ENCODE results near the gene ASB13.

Gene ASB13

GRCh38 chr10:5644930-5645329 lies 21.5 kb downstream of the ASB13 start:
- DNase-seq (ENCODE audit: extremely low read depth, insufficient read length), result no peak
- H3K4me3 ChIP-seq (replicated peaks; ENCODE audit: low read depth, low read length), result no peak overlapping the region
- no peaks in the 10 kb centered on the region for H3K36me3 ChIP-seq (ENCODE audit: control insufficient read depth, insufficient read depth, low read length)
- no peak for TF ChIP-seq CTCF (IDR thresholded peaks at IDR 0.05; ENCODE audit: insufficient read depth, low read length, poor library complexity, severe bottlenecking)
- no peaks in the 10 kb centered on the region for H3K27me3 ChIP-seq (replicated peaks; ENCODE audit: control insufficient read depth, insufficient read depth, low read length)

- H3K36me3 ChIP-seq (ENCODE audit: control insufficient read depth, insufficient read depth, low read length), result no peaks in the 10 kb centered on the region
- no peak for DNase-seq (ENCODE audit: extremely low read depth, insufficient read length)
Observed at GRCh38 chr10:5643346-5644067, 22.9 kb downstream of the ASB13 start.

GRCh38 chr10:5641501-5641900 lies 24.9 kb downstream of the ASB13 start:
- DNase-seq (ENCODE audit: extremely low read depth, insufficient read length), result no peak
- Histone ChIP-seq H3K36me3 (ENCODE audit: control insufficient read depth, insufficient read depth, low read length) (no peaks in the 10 kb centered on the region), H3K4me3 (replicated peaks; ENCODE audit: low read depth, low read length) (no peak overlapping the region), H3K27me3 (replicated peaks; ENCODE audit: control insufficient read depth, insufficient read depth, low read length) (no peaks in the 10 kb centered on the region)
- no peak for TF ChIP-seq CTCF (IDR thresholded peaks at IDR 0.05; ENCODE audit: insufficient read depth, low read length, poor library complexity, severe bottlenecking)

More at GRCh38 chr10:5643346-5644067, 22.9 kb downstream of the ASB13 start:
- no peak for TF ChIP-seq CTCF (IDR thresholded peaks at IDR 0.05; ENCODE audit: insufficient read depth, low read length, poor library complexity, severe bottlenecking)
- H3K4me3 ChIP-seq (replicated peaks; ENCODE audit: low read depth, low read length), result no peak overlapping the region
- H3K27me3 ChIP-seq (replicated peaks; ENCODE audit: control insufficient read depth, insufficient read depth, low read length), result no peaks in the 10 kb centered on the region

DNA sequence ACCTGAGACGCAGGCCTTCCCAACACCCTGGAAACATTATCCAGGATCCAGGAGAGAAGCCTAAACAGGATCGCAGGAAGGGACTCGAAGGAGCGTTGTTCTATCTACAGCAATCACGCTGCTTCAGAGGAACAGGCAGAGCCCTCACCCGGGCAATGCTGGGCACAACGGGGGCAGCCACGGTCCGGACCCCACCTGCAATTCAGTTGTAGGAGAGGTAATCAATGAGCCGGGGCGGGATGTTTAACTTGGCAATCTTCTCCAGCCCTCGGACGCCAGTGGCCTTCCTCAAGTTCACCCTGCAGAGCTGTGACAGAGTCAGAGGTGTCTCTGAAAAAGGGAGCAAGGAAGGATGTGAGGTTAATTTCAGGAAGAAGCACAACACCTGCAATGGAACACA lies 25.9 kb downstream of the ASB13 start:
- no peak for DNase-seq (ENCODE audit: extremely low read depth, insufficient read length)
- H3K27me3 ChIP-seq (replicated peaks; ENCODE audit: control insufficient read depth, insufficient read depth, low read length), result 0 out of 2 replicates have a peak, but pooled peaks cover 2% of the 10 kb centered on the region
- TF ChIP-seq CTCF (IDR thresholded peaks at IDR 0.05; ENCODE audit: insufficient read depth, low read length, poor library complexity, severe bottlenecking), result no peak
- no peaks in the 10 kb centered on the region for H3K36me3 ChIP-seq (ENCODE audit: control insufficient read depth, insufficient read depth, low read length)
- no peak overlapping the region for H3K4me3 ChIP-seq (replicated peaks; ENCODE audit: low read depth, low read length)

- TF ChIP-seq CTCF (IDR thresholded peaks at IDR 0.05; ENCODE audit: insufficient read depth, low read length, poor library complexity, severe bottlenecking), result no peak
- Histone ChIP-seq H3K4me3 (replicated peaks; ENCODE audit: low read depth, low read length) (no peak overlapping the region), H3K27me3 (replicated peaks; ENCODE audit: control insufficient read depth, insufficient read depth, low read length) (0 out of 2 replicates have a peak, but pooled peaks cover 2% of the 10 kb centered on the region), H3K36me3 (ENCODE audit: control insufficient read depth, insufficient read depth, low read length) (no peaks in the 10 kb centered on the region)
- DNase-seq (ENCODE audit: extremely low read depth, insufficient read length), result no peak
Observed at GRCh38 chr10:5640036-5640435, 26.4 kb downstream of the ASB13 start.

All from GM06990 (cell line).